GM12801 (cell line): ENCODE measurements around the gene HS6ST3.

ENCODE experiments used
- TF ChIP-seq, protein P1 (sequence below): IDR thresholded peaks from one replicate; pipeline ENCODE4 v1.5.1; 2011; ENCODE audit warnings: control low read depth; ENCODE audit not compliant: insufficient read length; ENCODE audit errors: extremely low read depth

HS6ST3 gene

DNA sequence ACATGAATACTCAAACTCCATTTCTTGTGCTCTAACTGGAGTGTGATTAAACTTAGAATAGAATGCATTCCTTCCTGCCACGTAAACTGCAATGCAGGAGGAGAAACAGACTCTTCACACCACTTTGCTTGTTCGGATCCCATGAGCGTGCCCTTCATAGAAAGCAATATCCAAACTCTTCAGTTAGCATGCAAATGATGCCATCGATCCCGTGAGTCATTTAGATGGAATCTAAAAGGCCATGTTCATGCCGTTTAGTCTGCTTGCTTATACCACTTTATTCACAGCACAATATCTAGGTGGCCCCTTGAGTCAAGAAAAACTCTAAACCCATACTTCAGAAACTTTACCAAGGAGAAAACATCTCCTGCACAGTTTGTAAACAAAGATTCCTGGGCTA lies 678.6 kb downstream of the HS6ST3 start:
- TF ChIP-seq, protein P1, sequence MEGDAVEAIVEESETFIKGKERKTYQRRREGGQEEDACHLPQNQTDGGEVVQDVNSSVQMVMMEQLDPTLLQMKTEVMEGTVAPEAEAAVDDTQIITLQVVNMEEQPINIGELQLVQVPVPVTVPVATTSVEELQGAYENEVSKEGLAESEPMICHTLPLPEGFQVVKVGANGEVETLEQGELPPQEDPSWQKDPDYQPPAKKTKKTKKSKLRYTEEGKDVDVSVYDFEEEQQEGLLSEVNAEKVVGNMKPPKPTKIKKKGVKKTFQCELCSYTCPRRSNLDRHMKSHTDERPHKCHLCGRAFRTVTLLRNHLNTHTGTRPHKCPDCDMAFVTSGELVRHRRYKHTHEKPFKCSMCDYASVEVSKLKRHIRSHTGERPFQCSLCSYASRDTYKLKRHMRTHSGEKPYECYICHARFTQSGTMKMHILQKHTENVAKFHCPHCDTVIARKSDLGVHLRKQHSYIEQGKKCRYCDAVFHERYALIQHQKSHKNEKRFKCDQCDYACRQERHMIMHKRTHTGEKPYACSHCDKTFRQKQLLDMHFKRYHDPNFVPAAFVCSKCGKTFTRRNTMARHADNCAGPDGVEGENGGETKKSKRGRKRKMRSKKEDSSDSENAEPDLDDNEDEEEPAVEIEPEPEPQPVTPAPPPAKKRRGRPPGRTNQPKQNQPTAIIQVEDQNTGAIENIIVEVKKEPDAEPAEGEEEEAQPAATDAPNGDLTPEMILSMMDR = no peak

DNA sequence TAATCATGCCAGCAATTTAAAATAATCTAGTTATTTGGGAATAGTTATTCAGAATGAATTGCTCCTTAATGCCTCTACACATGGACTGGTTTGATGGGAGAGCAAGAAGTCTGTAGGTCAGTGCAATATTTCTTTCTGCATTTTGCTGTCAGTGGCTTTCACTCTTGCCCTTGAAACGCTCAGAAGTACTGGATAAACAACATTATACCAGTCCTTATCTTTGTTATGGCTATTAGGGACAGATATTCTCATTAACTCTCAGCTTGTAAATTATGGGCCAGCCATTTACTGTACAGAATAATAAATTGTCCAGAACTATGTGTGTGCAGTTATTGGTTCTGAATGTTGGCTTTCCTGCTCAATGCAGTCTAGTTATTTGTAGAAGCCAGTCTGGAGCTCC lies 680.0 kb downstream of the HS6ST3 start:
- TF ChIP-seq, protein P1 = no peak

DNA sequence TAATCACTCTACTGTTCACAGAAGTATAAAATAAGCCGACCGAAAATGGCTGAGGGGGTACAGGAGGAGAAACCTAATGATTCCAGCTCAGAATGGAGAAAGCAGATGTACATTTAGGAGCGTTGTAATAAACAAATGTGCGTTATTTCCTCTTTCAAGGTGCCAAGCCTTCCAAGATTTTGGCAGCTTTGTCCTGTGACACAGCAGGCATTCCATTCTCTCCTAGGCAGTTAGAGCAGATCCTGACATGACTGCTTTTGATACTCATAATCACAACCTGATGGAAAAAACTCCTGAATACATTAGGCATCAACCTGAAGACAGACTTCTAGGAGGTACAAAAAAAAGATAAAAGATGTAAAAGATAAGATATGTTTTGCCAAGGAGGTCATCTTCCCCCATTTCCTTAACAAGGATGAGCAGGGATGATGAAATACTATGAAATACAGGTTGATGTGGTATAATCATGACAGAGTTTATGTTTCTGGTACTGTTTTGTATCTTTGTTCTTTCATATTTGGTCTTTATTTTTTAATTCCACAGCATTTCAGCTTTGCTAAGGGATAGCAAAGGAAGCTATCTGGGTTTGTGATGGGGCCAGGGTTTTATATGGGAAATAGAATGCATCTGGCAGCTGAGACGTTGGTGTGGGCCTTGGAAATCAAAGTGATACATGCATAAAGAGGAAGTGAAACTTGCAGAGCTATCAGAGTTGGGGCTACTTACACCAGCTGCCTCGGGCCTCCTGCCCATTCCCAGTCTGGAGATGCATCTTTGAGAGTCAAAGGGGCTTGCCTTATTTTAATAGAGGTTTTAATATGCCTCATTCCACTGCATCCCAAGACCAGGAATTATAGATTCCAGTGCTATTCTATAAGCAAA lies 681.8 kb downstream of the HS6ST3 start:
- TF ChIP-seq, protein P1 = no peak

DNA sequence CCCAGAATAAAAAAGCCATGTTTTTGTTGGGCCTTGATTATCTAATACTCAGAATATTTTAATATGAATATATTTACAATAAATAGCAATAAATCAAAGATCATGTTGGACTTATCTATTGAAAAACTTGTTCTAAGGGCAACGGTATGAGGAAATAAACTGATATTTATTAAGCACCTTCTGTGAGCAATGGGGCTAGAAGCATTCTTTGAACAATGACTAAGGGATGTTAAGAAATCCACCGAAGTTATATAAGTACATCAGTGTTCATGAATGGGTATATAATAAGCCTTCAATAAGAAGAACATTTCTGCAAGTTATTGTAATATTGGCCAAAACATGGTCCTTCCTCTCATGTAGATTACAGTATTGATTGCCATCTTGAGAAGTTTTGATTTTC lies 682.5 kb downstream of the HS6ST3 start:
- TF ChIP-seq, protein P1 = no peak

DNA sequence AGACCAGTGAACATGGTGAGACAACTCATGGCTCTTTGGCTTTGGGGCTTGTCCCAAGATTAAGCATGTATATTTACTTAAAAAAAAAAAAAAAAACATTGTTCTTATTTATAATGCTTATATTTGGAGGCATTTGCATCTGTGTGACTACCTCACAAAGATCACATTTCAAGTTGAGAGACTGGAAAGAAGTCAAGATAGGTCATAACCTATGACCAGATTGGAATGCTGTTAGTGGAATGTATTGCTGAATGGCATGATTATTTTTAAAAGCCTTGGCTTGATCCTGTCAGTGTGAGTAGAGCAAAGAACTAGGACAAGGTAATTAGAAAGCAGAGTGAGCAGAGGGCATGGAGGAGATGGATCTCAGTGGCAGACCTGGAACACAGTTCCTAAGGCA lies 689.8 kb downstream of the HS6ST3 start:
- TF ChIP-seq, protein P1 = no peak

DNA sequence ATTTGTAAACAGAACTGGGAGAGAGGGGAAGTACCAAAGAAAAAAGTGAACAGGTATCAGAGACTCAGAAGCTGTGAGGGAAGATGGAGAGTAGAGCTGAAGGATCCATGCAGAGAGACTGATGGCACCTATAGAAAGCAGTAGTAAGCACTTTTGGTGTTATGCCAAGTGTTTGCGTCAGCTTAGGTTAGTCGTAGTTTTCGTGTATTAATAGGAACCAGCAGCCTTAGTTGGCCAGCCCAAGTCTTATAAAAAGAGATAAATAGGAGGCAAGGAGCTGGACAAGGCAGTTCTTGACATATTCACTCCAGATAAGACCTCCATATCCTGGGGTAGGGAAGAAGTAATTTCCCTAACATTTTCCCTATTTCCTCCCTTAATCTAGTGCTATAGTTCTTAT lies 690.2 kb downstream of the HS6ST3 start:
- TF ChIP-seq, protein P1 = no peak

DNA sequence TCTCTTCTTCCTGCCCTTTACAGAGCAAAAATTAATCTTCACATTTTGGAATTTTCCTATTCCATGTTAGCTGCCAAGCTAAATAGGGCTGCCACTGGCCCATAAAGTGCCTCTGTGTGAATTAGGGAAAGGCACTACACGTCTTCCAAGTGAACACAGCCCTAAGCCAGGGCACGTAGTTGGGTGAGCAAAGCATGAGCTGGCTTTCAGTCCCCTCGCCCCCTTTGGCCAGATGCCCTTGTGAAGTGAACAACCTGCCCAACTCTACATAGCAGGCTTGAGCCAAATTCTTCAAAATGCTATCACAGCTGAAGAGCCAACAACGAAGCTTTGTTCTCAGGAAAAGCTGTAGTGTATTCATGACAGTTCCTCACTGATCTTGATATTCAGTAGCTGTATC lies 691.2 kb downstream of the HS6ST3 start:
- TF ChIP-seq, protein P1 = no peak
